Astrocyte of the cerebellum (primary cell): ENCODE data around the gene EXOC1L.

ENCODE experiments used
- DNase-seq: peaks from one replicate; pipeline ENCODE4 v3.0.0-alpha.2; 2011; ENCODE audit warnings: low read depth
- H3K4me3 ChIP-seq: 2 replicates; pipeline ENCODE4 v1.5.1; 2011; ENCODE audit warnings: mild to moderate bottlenecking, low read depth, low read length, moderate library complexity
- in situ Hi-C: cut with HindIII; loops from 2 replicates; pipeline ENCODE4 v1.10.0; 2017; ENCODE audit warnings: low sequenced_read_pairs
- TF ChIP-seq, protein P1 (sequence below): IDR thresholded peaks from 2 replicates; pipeline ENCODE4 v1.5.1; 2012; ENCODE audit warnings: low read length, low read depth, moderate library complexity, mild to moderate bottlenecking; ENCODE audit errors: missing control alignments

The EXOC1L gene

DNA sequence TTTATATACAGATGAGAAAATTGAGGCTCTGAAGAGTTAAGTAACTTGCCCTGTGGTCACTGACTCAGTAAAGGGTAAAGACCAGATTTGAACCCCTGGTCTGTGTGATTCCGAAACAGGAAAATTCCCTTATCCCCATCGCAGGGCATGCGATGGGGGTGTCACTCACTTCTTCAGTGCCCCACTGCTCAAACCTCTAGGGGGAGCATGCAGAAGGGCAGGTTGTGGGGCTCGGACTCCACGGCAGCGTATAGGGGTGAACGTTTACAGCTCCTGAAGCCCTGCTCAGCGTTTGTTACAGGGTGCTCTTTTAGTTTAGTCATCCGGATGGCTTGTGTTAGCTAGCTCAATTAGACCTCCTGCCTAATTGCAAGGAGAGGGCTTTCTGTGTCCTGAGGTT, 30.1 kb downstream of the EXOC1L start:
- in situ Hi-C loops: no loop called here
- no peak for DNase-seq
- no peak overlapping the region for H3K4me3 ChIP-seq
- TF ChIP-seq, protein P1, sequence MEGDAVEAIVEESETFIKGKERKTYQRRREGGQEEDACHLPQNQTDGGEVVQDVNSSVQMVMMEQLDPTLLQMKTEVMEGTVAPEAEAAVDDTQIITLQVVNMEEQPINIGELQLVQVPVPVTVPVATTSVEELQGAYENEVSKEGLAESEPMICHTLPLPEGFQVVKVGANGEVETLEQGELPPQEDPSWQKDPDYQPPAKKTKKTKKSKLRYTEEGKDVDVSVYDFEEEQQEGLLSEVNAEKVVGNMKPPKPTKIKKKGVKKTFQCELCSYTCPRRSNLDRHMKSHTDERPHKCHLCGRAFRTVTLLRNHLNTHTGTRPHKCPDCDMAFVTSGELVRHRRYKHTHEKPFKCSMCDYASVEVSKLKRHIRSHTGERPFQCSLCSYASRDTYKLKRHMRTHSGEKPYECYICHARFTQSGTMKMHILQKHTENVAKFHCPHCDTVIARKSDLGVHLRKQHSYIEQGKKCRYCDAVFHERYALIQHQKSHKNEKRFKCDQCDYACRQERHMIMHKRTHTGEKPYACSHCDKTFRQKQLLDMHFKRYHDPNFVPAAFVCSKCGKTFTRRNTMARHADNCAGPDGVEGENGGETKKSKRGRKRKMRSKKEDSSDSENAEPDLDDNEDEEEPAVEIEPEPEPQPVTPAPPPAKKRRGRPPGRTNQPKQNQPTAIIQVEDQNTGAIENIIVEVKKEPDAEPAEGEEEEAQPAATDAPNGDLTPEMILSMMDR: no peak

DNA sequence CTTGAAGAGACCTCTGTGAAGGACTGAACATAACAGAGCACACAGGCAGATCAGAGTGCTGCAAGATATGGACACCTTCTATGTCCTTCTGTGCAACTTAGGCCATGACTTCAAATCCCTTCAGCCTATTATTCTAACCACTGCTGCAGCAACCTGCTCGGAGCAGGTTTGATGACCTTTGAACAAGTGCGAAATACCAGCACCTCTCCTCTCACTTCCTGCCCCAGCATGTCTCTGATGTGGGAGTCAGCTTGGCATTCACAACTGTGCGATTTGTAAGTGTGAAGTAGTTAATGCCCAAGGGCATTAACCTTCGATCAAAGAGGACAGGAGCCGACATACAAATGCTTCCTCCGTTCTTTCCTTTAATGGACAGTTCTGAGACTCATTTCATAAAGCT, 32.3 kb downstream of the EXOC1L start:
- H3K4me3 ChIP-seq: no peak overlapping the region
- TF ChIP-seq, protein P1: no peak
- DNase-seq: no peak
- in situ Hi-C loops: no loop called here

DNA sequence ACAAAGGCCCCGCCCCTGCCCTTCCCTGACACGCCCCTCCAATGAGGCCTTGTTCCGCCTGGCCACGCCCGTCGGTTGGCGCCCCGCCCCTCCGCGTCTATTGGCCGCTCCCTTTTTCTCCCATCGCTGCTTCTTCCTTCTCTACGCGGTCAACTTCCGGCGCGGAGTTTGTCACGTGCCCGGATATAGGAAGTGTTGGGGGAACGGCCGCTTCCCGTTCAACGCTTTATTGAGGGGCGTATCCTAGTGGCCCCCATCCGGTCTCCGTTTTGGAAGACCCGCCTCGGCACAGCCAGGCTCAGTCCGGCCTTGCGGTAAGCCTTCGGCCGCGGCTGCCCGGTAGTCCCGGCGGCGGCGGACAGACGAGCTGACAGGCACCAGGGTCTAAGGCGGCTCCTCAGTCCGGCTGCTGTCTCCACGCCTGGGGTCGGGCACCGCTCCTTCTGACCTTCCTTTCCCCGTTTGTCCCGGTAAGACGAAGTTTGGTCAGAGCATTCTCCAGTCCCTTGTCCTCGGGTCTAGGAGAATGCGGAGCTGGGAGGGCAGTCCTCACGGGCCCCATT, 34.0 kb downstream of the EXOC1L start, which contains the start of gene EXOC1:
Gene EXOC1 (plus strand): TSS at position 165 of the 563 bp plus-strand sequence. CDS start 4,676 bp downstream, outside the sequence.
- peak; percentile 92 for DNase-seq
- TF ChIP-seq, protein P1: no peak
- in situ Hi-C loops: no loop called here
- H3K4me3 ChIP-seq: peak within 1 kb of the TSS; percentile 92

DNA sequence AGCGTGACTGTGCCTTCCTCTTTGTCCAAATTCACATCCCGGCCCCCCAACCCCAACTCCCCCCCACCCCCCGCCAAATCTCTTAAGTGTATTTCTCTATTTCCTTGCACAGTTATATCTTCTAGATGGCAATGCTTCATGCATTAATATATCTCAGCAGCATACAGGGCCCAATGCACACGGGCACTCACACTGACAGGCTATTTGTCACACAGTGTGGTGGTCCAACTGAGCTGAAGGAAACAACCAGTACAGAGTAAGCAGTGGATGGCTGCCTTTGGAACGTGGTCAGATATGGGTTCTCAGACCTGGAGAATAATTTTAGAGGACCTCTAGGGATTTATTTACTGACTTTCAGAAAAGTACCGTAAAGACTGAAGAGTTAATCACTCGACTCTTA, 34.5 kb downstream of the EXOC1L start:
- peak overlapping the region; percentile 92 for H3K4me3 ChIP-seq
- in situ Hi-C loops: no loop called here
- DNase-seq: no peak
- TF ChIP-seq, protein P1: no peak

DNA sequence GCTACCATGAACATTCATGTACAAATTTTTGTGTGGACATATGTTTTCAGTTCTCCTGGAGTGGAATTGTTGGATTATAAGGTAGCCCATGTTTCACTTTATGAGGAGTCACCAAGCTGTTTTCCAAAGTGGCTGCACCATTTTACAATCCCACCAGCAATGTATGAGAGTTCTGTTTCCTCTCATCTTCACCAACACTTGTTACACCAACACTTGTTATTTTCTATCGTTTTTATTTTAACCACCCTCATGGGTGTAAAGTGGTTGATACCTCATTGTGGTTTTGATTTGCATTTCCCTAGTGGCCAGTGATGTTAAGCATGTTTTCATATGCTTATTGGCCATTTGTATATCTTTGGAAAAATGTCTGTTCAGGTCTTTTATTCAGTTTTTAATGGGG, 38.0 kb downstream of the EXOC1L start:
- DNase-seq: no peak
- TF ChIP-seq, protein P1: no peak
- H3K4me3 ChIP-seq: no peak overlapping the region
- in situ Hi-C loops: no loop called here

DNA sequence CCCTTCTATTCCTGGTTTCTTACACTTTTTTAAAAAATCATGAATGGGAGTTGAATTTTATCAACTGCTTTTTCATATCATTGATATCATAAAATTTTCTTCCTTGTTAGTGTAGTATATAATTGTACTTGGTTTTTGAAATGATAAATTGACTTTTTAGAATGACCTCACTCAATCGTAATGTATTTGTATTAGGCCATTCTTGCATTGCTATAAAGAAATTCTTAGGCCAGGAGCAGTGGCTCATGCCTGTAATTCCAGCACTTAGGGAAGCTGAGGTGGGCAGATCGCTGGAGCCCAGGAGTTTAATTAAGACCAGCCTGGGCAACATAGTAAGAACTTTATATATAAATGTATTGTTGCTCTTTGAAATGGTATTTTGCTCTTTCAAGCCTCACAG, 40.1 kb downstream of the EXOC1L start:
- no peak overlapping the region for H3K4me3 ChIP-seq
- in situ Hi-C loops: no loop called here
- DNase-seq: no peak
- TF ChIP-seq, protein P1: no peak
